GM21515 (cell line): ENCODE data around the gene CEP63.

ENCODE experiments used
- ATAC-seq: cut with Tn5 transposase; IDR thresholded peaks from one replicate; pipeline ENCODE4 v1.9.1; 2021; ENCODE audit not compliant: unreplicated experiment

The CEP63 gene

GRCh38 chr3:134607054-134608022, 121.5 kb downstream of the CEP63 start:
- no peak for ATAC-seq

DNA sequence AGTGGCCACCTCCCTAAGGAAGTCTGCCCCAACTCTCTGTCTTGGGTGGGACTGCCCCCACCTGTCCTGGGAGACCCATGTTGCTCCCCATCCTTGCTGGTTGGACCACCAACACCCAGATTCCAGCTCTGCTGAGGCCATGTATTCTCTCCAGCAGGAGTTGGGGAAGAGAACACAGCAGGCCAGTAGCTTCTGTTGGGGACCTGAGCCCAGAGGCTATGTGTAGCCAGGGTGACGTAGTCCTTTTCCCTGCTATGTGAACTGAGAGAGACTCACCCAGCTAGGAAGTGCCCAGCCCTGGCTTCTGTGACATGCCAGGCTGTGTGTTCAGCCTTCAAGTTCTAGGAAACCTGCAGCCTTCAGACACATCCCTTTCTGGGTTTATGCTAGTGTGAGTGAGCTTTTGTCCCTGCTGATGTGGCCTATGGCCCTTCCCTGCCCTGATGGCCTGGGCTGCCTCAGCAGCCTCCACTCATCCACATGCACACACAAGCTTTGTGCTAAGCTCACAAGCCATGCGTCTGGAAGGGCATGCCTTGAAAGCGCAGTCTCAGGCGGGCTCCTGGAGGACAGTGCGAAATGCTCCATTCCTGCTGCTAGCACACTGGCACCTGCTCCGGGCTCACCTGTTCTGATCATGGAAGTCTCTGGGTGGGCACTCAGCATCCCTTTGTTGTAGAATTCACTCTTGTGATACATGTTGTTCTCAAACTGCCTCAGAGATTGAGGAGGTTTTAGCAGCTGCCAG, 122.3 kb downstream of the CEP63 start:
- ATAC-seq = no peak

- no peak for ATAC-seq
These were observed 123.0 kb downstream of the CEP63 start for GRCh38 chr3:134608771-134609435.

- ATAC-seq = no peak
These were observed 124.1 kb downstream of the CEP63 start for GRCh38 chr3:134609821-134610431.

GRCh38 chr3:134610432-134611385, 124.9 kb downstream of the CEP63 start:
- no peak for ATAC-seq

- ATAC-seq = no peak
These were observed 125.7 kb downstream of the CEP63 start for GRCh38 chr3:134611516-134611915.

DNA sequence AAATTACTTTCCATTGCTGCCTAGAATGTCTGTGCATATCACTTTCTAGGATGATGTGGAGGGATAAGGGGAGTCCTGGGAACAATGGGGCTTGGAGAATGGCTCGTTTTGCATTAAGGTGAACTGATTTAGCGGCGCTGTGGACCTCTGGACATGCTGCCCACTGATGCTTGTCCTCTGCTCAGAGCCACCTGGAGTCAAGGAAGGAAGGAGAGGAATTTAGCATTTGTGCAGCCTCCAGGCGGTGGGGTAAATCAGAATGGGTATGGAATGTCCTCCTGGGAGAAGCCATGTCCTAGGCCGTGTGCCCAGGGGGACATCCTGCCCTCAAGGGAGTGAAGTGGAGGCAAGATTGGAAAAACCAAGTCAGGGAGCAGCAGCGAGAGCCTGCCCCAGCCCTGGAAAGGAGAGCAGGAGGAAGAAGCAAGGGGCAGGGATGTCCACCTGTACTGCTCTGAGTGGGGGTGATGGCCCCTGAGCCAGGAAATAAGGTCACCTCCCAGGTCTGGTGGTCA, 127.2 kb downstream of the CEP63 start:
- ATAC-seq = no peak

DNA sequence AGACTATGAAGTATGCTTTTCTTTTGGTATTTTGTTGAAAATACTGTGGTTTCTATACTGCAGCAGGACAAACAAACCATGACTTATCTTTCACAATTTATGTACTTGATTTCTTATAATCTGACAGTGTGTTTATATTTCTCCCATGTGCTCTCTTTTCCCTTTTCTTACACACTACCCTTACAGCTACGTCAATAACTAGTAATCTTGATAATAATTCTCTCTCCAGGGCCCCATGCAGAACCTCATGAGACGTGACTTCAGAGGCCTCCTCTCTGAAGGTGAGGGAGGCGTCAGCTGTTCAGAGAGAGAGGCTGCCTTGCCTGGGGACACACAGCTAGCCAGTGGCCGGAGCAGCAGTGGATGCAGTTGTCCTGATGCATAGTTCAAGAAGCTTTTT, 129.1 kb downstream of the CEP63 start:
- ATAC-seq = no peak

GRCh38 chr3:134615743-134616142, 129.9 kb downstream of the CEP63 start:
- no peak for ATAC-seq

- no peak for ATAC-seq
These were observed 132.0 kb downstream of the CEP63 start for GRCh38 chr3:134617608-134618477.

- ATAC-seq = no peak
These were observed 132.8 kb downstream of the CEP63 start for GRCh38 chr3:134618478-134619300.

- no peak for ATAC-seq
These were observed 133.4 kb downstream of the CEP63 start for GRCh38 chr3:134619301-134619615.

DNA sequence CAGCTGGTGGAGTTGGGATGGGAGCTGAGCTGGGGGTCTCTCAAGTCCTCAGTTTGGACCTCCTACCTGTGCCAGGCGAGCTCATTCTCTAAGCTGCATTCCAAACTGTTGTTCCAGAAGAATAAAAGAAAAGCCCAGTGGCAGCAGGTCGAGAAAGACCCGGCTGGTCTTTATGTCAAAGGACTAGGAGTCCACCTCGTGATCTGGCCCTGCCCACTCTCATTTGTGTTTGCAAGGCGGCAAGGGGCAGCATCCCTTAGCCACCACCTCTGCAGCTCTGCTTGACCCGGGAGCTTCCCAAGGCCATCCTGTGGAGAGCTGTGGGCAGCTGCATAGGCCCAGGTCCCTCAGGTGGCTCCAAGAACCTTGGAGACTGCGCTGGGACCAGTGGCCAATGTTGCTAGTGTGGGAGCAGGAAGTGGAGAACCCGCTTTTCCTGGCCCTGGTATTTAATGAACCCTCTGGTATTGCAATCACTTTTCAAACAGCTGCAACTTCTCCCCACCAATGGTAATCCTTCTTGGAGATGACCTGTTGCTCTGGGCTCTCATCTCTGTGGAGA, 134.1 kb downstream of the CEP63 start:
- ATAC-seq = no peak

DNA sequence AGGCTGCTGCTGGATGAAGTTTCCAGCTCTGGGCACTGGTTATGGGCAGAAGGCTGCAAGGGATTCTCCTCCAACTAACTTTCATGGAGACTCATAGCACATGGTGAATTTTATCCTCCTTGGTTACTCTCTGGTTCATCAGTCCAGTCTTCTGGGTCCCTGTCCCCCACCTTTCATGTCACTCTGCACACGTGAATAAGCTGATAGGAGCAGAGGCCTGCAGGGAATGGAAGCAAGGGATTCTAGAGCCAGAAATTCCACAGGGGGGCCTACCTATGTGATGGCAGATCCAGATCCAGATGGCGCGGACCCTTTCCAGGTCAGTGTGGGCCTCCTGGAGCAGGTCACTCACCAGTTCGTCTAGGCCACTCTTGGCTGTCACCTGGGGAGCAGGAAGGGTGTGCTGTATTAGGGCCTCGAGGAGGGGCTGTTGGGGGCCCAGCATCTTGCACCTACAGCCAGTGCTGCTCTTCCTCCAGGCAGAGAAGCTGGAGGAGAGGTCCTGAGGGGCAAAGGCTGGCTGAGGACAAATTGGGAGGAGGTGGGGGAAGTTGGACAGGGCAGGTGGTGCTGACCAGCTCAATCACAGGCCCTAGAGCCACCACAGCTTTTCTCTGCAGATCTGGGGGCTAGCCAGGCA, 134.7 kb downstream of the CEP63 start:
- ATAC-seq = no peak

- no peak for ATAC-seq
These were observed 136.0 kb downstream of the CEP63 start for GRCh38 chr3:134621854-134622253.

DNA sequence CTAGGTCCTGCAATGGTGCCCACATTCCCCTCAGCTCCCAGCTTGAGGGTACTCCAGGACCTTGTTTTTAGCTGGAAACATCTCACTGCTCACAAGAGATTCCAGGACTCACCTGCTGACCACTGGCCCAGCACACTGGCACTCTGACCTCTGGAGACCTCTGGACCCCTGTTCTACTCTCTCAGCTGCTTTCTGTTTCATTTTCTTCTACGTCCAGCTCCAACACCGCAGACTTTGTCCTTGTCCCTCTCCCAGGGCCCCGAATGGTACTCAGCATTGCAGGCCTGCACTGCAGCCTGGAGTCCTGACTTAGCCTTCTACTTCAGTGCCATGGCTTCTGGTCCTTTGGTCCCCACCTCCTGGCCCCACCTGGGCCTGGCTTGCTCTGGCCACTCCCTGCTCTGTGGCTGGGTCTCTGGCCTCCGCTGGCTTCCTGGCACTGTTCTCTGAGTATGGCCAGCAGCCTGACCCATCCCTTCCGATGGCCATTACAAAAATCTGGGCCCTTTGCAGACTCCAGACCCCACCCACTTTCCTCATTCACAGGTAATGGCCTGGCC, 137.0 kb downstream of the CEP63 start:
- ATAC-seq = no peak
